Skeletal muscle tissue (tissue), 4 donors: ENCODE measurements around the gene REP15. TPM values are rescaled to one million over a fixed set of nuclear protein-coding genes. Genes with fewer than 3 reads are reported as not detected.
"Not testable (repeated sequence)": the region's sequence is repeated elsewhere in the genome, so short reads cannot be mapped to it uniquely, and the experiment has no call there.

ENCODE experiments used
- H3K27ac ChIP-seq: one replicate; pipeline ENCODE4 v1.7.0; 2013; ENCODE audit warnings: mild to moderate bottlenecking, low read depth, low read length, inconsistent platforms
- H3K27me3 ChIP-seq, 3 donors: one replicate each; pipeline ENCODE4 v1.7.0; 2013; ENCODE audit warnings: low read length in 3 of 3; ENCODE audit not compliant: control insufficient read depth in 3 of 3, insufficient read depth in 3 of 3
- H3K36me3 ChIP-seq, 3 donors: one replicate each; pipeline ENCODE4 v1.7.0; 2013; ENCODE audit warnings: low read length in 3 of 3; ENCODE audit not compliant: control insufficient read depth in 3 of 3, insufficient read depth in 3 of 3
- H3K4me1 ChIP-seq, 3 donors: one replicate each; pipeline ENCODE4 v1.7.0; 2013; ENCODE audit warnings: low read length in 3 of 3, mild to moderate bottlenecking in 3 of 3; ENCODE audit not compliant: control insufficient read depth in 3 of 3, insufficient read depth in 3 of 3
- H3K4me3 ChIP-seq, 3 donors: one replicate each; pipeline ENCODE4 v1.7.0; 2013; ENCODE audit warnings: low read length in 3 of 3
- H3K9ac ChIP-seq, 3 donors: one replicate each; pipeline ENCODE4 v1.7.0; 2013; ENCODE audit warnings: low read length in 3 of 3, mild to moderate bottlenecking in 3 of 3, moderate library complexity in 2 of 3, low read depth in 1 of 3
- H3K9me3 ChIP-seq, 3 donors: one replicate each; pipeline ENCODE4 v1.7.0; 2013; ENCODE audit warnings: low read length in 3 of 3; ENCODE audit not compliant: control insufficient read depth in 3 of 3
- total RNA-seq: library from RNA; depleted of rRNA; stranded (reverse); fragments of >200 nt; gene quantifications from one replicate; pipeline ENCODE4 v1.2.3, GENCODE V29; 2014
- donor health status: Osteomylitis.

REP15 gene
- total RNA-seq, 1 donor from 2014 or later, result 1.0 TPM

DNA sequence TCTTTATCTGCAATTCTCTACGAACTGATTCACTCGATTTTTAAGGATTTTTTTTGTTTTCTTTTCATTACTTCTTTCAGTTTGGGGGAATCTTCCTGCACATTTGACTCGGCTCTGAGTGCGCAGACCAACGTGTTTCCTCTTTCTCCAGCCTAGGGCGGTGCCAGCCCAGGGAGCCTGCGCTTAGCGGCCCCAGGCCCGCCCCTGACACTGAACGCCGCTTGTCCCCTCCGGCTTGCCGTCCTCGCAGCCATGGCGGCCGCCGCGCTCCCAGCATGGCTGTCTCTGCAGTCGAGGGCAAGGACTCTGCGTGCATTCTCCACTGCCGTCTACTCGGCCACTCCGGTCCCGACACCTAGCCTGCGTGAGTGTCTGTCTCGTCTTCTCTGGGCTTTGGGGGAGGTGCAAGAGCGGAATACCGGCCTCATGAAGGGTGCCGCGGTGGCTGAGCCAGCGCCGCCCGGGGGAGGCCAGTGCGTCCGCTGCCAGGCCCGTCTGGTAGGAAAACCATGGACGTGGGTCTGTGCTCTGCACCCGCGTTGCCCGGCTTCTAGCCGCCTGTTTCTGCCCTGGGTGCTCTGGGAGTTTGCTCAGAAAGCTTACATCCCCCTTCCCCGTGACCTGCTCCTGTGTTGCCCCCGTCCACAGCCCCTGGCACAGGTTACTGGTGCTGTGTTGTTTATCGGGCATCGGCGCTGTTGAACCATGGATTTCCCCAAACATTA, 14.5 kb downstream of the REP15 start, which contains the start of gene MRPS35:
MRPS35 (plus strand) TSS at position 241 of the 725 bp plus-strand sequence; CDS start at position 253, 12 bp downstream.
- Histone ChIP-seq H3K9ac (peak within 1 kb of the TSS; percentile 96 to 98 (median 98)), H3K36me3 (peaks cover 0 to 4% (median 0%) of the 10 kb centered on the region in 3 donors), H3K27ac (peak within 1 kb of the TSS; percentile 85), H3K9me3 (no peaks in the 10 kb centered on the region), H3K4me1 (peaks cover 5 to 23% (median 12%) of the 10 kb centered on the region in 3 donors), H3K27me3 (no peaks in the 10 kb centered on the region), H3K4me3 (peak within 1 kb of the TSS; percentile 96 to 100 (median 97))

DNA sequence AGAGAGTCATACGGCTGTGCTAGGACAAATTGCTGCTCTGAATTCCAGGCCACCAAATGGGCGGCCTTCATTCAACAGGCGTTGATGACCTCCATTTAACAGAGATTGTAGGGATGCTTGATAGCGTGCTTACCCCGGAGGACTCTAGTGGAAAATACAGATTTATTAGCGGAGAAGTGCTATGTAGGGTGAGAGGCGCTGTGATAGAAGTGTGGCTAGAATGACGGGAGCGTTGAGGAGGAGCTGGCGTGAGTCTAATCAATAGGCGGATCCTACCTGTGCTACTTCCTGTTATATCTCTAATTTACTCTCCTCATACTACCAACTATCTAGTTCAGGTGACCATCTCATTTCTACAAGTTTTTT, 15.1 kb downstream of the REP15 start:
- Histone ChIP-seq H3K27me3 (no peaks in the 10 kb centered on the region), H3K9ac (peak overlapping the region; percentile 96 to 98 (median 98)), H3K36me3 (peaks cover 0 to 6% (median 2%) of the 10 kb centered on the region in 3 donors), H3K9me3 (no peaks in the 10 kb centered on the region), H3K27ac (peak overlapping the region; percentile 85), H3K4me3 (peak overlapping the region; percentile 96 to 100 (median 97)), H3K4me1 (peaks cover 5 to 23% (median 12%) of the 10 kb centered on the region in 3 donors)

DNA sequence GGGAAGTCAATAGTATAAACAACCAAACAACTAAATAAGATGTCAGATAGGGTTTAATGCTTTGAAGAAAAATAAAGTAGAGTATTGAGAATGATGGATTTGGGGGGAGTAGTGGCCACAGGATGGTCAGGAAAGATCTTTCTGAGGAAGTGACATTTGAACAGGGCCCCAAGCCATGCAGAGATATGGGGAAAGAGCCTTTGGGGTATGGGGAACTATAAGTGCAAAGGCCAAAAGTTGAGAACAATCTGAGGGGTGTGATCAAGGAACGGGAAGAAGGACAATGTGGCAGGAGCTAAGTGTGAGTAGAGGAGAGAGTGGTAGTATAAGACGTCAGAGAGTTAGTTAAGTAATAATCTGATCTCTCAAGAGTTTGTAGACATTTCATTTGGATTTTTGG, 15.7 kb downstream of the REP15 start:
- Histone ChIP-seq H3K9ac (no peak overlapping the region), H3K27ac (no peak overlapping the region), H3K4me3 (peak overlapping the region; percentile 35 to 100 (median 97)), H3K27me3 (no peaks in the 10 kb centered on the region), H3K4me1 (peaks cover 5 to 23% (median 12%) of the 10 kb centered on the region in 3 donors), H3K9me3 (no peaks in the 10 kb centered on the region), H3K36me3 (peaks cover 2 to 12% (median 5%) of the 10 kb centered on the region in 3 donors)

DNA sequence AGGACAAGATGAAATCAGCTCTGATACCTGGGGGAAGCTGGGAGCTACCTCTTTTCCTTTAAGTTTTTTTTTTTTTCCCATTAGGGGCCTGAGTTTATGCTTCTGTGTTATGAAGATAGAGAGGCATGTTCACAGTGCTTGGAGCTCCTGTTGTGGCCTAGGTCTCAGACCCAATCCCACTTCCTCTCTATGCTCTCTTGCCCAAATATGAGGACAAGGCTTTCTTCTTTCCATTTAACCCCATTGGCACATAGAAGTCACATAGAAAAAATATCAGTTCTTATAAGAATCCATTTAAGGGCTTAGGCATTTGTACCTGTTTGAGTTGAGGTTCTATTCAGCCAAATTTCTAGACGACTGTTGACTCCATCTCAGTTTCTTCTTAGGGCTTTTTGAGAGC, 27.0 kb downstream of the REP15 start:
- Histone ChIP-seq H3K4me1 (no peaks in the 10 kb centered on the region), H3K9me3 (no peaks in the 10 kb centered on the region), H3K36me3 (peaks cover 7 to 32% (median 31%) of the 10 kb centered on the region in 3 donors), H3K4me3 (no peak overlapping the region), H3K9ac (no peak overlapping the region), H3K27me3 (no peaks in the 10 kb centered on the region), H3K27ac (no peak overlapping the region)

DNA sequence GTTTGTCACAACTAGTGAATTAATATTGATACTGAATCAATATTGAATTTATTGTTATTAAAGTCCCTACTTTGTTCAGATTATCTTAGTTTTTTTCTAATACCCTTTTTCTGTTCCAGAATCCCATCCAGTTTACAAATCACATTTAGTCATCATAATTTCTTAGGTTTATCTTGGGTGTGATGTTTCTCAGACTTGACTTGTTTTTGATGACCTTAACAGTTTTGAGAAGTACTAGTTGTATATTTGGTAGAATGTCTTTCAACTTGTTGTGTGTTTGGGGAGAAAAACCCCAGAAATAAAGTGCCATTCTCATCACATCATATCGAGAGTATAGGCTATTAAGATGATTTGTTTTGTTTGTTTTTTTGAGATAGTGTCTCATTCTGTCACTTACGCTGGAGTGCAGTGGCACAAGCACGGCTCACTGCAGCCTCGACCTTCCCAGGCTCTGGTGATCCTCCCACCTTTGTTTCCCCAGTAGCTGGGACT, 33.9 kb downstream of the REP15 start:
- Histone ChIP-seq H3K36me3 (peaks cover 0 to 18% (median 6%) of the 10 kb centered on the region in 3 donors), H3K9me3 (no peaks in the 10 kb centered on the region), H3K27me3 (no peaks in the 10 kb centered on the region), H3K27ac (no peak overlapping the region), H3K4me3 (no peak overlapping the region), H3K9ac (no peak overlapping the region), H3K4me1 (no peaks in the 10 kb centered on the region)

DNA sequence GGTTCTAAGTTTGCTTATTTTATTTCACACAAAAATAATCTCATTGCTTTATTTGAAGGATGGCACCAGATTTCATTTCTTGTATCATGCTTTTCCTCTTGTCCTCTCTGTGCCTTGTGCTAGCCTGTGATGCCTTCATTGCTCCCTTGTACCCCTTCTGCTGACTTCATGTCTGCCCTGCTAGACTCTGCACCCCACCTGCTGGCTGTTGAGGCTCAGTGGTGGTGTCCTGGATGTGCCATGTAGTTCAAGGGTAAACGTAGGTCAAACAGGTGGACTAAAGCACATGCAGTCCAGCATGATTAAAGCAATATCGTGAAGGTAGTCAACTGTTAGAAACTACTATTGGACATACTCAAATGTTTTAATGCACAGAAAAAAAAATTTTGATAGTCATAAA, 36.0 kb downstream of the REP15 start:
- Histone ChIP-seq H3K4me3 (no peak overlapping the region), H3K9ac (no peak overlapping the region), H3K27ac (no peak overlapping the region), H3K4me1 (no peaks in the 10 kb centered on the region), H3K9me3 (no peaks in the 10 kb centered on the region), H3K27me3 (no peaks in the 10 kb centered on the region), H3K36me3 (peaks cover 2 to 21% (median 9%) of the 10 kb centered on the region in 3 donors)

DNA sequence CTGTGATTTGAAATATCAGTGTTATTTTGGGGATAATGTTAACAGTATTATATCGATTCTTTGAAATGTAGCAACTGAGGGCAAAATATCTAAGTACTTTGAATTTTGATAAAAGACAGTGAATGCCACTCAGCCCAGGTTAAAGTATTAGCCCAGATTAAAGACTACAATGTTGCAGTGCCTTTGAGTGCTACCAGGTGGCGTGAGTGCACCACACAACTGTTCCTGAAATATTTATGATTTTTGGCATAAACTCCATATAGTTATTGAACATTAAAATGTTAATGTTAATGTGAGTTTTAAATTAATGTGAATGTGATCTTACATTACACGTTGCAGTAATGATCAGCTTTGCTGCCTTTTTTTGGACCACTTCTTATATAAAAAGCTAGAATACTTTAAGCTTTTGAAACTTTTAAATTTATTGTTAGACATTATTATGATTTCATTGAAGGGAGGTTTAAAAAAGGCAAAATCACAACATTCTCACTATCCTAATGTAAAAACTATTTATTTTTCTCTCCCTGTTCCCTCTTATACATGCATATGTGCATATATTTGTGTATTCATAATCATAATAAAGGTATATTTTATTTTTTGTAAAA, 36.9 kb downstream of the REP15 start:
- no peak overlapping the region for H3K4me3 ChIP-seq
- no peak overlapping the region for H3K9ac ChIP-seq
- H3K36me3 ChIP-seq, result peaks cover 2 to 24% (median 14%) of the 10 kb centered on the region in 3 donors
- H3K9me3 ChIP-seq, result no peaks in the 10 kb centered on the region
- no peak overlapping the region for H3K27ac ChIP-seq
- H3K4me1 ChIP-seq, result no peaks in the 10 kb centered on the region
- no peaks in the 10 kb centered on the region for H3K27me3 ChIP-seq

DNA sequence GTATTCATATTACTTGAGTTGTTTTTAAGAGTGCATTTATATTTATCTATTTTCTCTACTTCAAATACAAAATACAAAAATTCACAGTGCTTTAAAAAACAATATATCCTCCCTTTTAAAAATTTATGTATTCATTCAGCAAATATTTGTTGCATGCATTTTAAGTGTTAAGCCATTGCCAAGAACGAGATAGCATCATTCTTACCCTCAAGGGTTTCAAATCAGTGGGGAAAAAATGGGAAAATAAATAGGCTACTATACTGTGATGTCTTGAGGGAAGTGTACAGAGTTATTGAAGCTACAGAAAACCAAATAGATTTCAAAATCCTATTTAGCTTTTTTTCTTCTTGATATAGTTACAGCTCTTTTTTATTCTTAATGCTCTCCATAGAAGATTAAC, 37.5 kb downstream of the REP15 start:
- H3K27ac ChIP-seq, result no peak overlapping the region
- H3K9me3 ChIP-seq, result no peaks in the 10 kb centered on the region
- H3K4me1 ChIP-seq, result no peaks in the 10 kb centered on the region
- no peak overlapping the region for H3K4me3 ChIP-seq
- H3K27me3 ChIP-seq, result no peaks in the 10 kb centered on the region
- peaks cover 2 to 25% (median 14%) of the 10 kb centered on the region in 3 donors for H3K36me3 ChIP-seq
- H3K9ac ChIP-seq, result no peak overlapping the region

DNA sequence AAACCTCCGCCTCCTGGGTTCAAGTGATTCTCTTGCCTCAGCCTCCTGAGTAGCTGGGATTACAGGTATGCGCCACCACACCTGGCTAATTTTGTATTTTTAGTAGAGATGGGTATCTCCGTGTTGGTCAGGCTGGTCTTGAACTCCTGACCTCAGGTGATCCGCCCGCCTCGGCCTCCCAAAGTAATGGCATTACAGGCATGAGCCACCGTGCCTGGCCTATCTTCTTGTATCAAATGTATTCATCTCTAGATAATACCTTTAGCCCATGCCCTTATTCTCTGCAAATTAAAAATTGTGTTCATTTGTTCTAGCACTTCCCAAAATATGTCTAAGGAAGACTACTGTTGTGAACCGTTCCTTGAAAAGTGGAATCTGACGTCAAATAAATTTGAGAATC, 38.1 kb downstream of the REP15 start:
- H3K9me3 ChIP-seq, H3K4me1 ChIP-seq, H3K27ac ChIP-seq, H3K27me3 ChIP-seq, H3K9ac ChIP-seq, H3K4me3 ChIP-seq: not testable (repeated sequence)
- H3K36me3 ChIP-seq, result peaks cover 2 to 29% (median 14%) of the 10 kb centered on the region in 3 donors

DNA sequence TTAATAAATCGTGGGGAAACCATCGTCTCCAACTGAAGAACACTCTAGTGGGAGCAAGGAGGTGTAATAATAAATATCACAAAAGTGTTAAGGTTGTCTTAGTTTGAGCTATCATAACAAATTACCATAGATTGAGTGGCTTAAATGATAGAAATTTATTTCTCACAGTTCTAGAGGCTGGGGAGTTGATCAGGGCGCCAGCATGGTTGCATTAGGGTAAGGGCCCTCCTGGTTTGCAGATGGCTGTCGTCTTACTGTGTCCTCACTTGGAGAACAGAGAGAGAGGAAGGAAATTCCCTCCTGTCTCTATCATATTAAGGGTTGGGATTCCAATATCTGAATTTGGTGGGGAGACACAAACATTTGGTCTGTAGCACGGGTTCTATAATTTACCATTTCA, 47.4 kb downstream of the REP15 start:
- Histone ChIP-seq H3K27ac (no peak overlapping the region), H3K9me3 (no peaks in the 10 kb centered on the region), H3K27me3 (no peaks in the 10 kb centered on the region), H3K9ac (no peak overlapping the region), H3K4me3 (no peak overlapping the region), H3K36me3 (peaks cover 3 to 32% (median 20%) of the 10 kb centered on the region in 3 donors), H3K4me1 (peaks cover 0 to 10% (median 0%) of the 10 kb centered on the region in 3 donors)
